Panc1 (cell line): ENCODE measurements around the gene ZNF521. TPM values are rescaled to one million over a fixed set of nuclear protein-coding genes. Genes with fewer than 3 reads are reported as not detected.

Experiments used
- ATAC-seq: fragments of 200-7000 bp; cut with Tn5 transposase; 2 replicates; pipeline ENCODE4 v1.9.1; 2020; ENCODE audit warnings: mild to moderate bottlenecking, moderate library complexity
- BruUV-seq: library from RNA; stranded (reverse); fragments of 400-500 nt; replicated peaks from 2 replicates; lab custom pipeline; 2021; lab: Mats Ljungman, UMichigan
- CTCF ChIA-PET: fragments of 300-600 bp; sonication (Branson Sonifier 250); formaldehyde crosslinking; loops from one replicate; lab custom pipeline; 2022; ENCODE audit warnings: antibody characterized with exemption; lab: Charles Lee
- POLR2A ChIA-PET: fragments of 300-600 bp; sonication (Branson Sonifier 250); formaldehyde crosslinking; loops from one replicate; lab custom pipeline; 2022; ENCODE audit warnings: antibody characterized with exemption; lab: Charles Lee
- DNase-seq: peaks from one replicate; pipeline ENCODE4 v3.0.0-alpha.2; 2010; ENCODE audit warnings: low read depth, low spot score
- H3K27ac ChIP-seq: 2 replicates; pipeline ENCODE4 v1.5.1; 2011; ENCODE audit warnings: mild to moderate bottlenecking, low read length, inconsistent platforms
- H3K27me3 ChIP-seq: fragments of 200-500 bp; sonication (Bioruptor generic); 2 replicates; pipeline ENCODE4 v1.6.0; 2014; ENCODE audit warnings: low read length, inconsistent platforms; ENCODE audit not compliant: control insufficient read depth, insufficient read depth
- H3K36me3 ChIP-seq: fragments of 200-500 bp; sonication (Bioruptor generic); 2 replicates; pipeline ENCODE4 v1.5.1; 2014; ENCODE audit warnings: inconsistent platforms, mild to moderate bottlenecking, low read length, moderate library complexity; ENCODE audit not compliant: control insufficient read depth, insufficient read depth
- H3K4me1 ChIP-seq: 2 replicates; pipeline ENCODE4 v1.5.1; 2011; ENCODE audit warnings: inconsistent platforms, mild to moderate bottlenecking, low read length, moderate library complexity; ENCODE audit not compliant: control insufficient read depth, insufficient read depth
- H3K4me3 ChIP-seq, 2 experiments: 2 replicates each; pipeline ENCODE4 v1.5.1; 2011 to 2012; ENCODE audit warnings: low read depth in 2 of 2, low read length in 2 of 2, mild to moderate bottlenecking in 2 of 2, inconsistent platforms in 1 of 2, moderate library complexity in 1 of 2
- H3K9me3 ChIP-seq: fragments of 200-500 bp; sonication (Bioruptor generic); 2 replicates; pipeline ENCODE4 v1.5.1; 2014; ENCODE audit warnings: low read depth, mild to moderate bottlenecking, inconsistent platforms, low read length, moderate library complexity; ENCODE audit not compliant: control insufficient read depth, insufficient read depth
- CTCF ChIP-seq: fragments of 450-650 bp; IDR thresholded peaks from 2 replicates; pipeline ENCODE4 v1.5.1; 2017; ENCODE audit warnings: mild to moderate bottlenecking
- POLR2AphosphoS5 ChIP-seq: IDR thresholded peaks from 2 replicates; pipeline ENCODE4 v1.6.1; 2012; ENCODE audit warnings: mild to moderate bottlenecking, low read depth, low read length, moderate library complexity
- REST ChIP-seq, 2 experiments: IDR thresholded peaks; 2 replicates each; pipeline ENCODE4 v1.6.1; 2011 to 2012; ENCODE audit warnings: low read depth in 2 of 2, control low read depth in 1 of 2, low read length in 1 of 2, mild to moderate bottlenecking in 1 of 2, moderate library complexity in 1 of 2; ENCODE audit not compliant: insufficient read depth in 1 of 2
- SIN3A ChIP-seq: IDR thresholded peaks from 2 replicates; pipeline ENCODE4 v1.6.1; 2012; ENCODE audit warnings: low read depth, mild to moderate bottlenecking, low read length, moderate library complexity, borderline replicate concordance; ENCODE audit not compliant: insufficient read depth
- TCF7L2 ChIP-seq: IDR thresholded peaks from 2 replicates; pipeline ENCODE4 v1.6.1; 2011; ENCODE audit warnings: mild to moderate bottlenecking, low read depth, low read length, inconsistent platforms
- in situ Hi-C: cut with HindIII; loops from 2 replicates; pipeline ENCODE4 v1.10.0; 2016; ENCODE audit warnings: low sequenced_read_pairs, low pct_unique_long_range_greater_than_20kb
- intact Hi-C: fragments of 100-400 bp; cut with micrococcal nuclease; formaldehyde crosslinking; loops from one replicate; pipeline ENCODE4 v1.10.0; 2022; ENCODE audit not compliant: unreplicated experiment
- total RNA-seq: library from RNA; stranded (reverse); gene quantifications from one replicate; pipeline ENCODE4 v1.2.1, GENCODE V29; 2021; ENCODE audit not compliant: unreplicated experiment

ZNF521 gene
- total RNA-seq, 1 experiment from 2014 or later: 0.15 TPM

- ATAC-seq: no peak
Observed at GRCh38 chr18:25248755-25249154, 103.2 kb downstream of the ZNF521 start.

GRCh38 chr18:25247725-25248124 lies 104.2 kb downstream of the ZNF521 start:
- ChIA-PET CTCF (no interaction called here), POLR2A (no interaction called here)
- intact Hi-C loops: no loop called here
- no peaks in the 10 kb centered on the region for H3K27me3 ChIP-seq
- in situ Hi-C loops: no loop called here
- no peak for TF ChIP-seq TCF7L2
- no peak for TF ChIP-seq REST (IDR thresholded peaks at IDR 0.05; ENCODE audit: insufficient read depth in 1 of 2, low read depth in 2 of 2, low read length in 1 of 2)
- no peak for TF ChIP-seq POLR2AphosphoS5
- no peak for TF ChIP-seq SIN3A
- no peak for TF ChIP-seq CTCF
- no peaks in the 10 kb centered on the region for H3K4me1 ChIP-seq
- DNase-seq (no peak), ATAC-seq (no peak)
- H3K27ac ChIP-seq: no peak overlapping the region
- no peaks in the 10 kb centered on the region for H3K36me3 ChIP-seq
- H3K9me3 ChIP-seq: no peaks in the 10 kb centered on the region
- H3K4me3 ChIP-seq: no peak overlapping the region
- no TSS peak for BruUV-seq

More at GRCh38 chr18:25248755-25249154, 103.2 kb downstream of the ZNF521 start:
- Histone ChIP-seq H3K27me3 (no peaks in the 10 kb centered on the region), H3K36me3 (no peaks in the 10 kb centered on the region), H3K9me3 (no peaks in the 10 kb centered on the region), H3K27ac (no peak overlapping the region), H3K4me1 (no peaks in the 10 kb centered on the region), H3K4me3 (no peak overlapping the region)
- TF ChIP-seq CTCF: no peak
- no peak for TF ChIP-seq TCF7L2
- no peak for TF ChIP-seq POLR2AphosphoS5
- TF ChIP-seq REST (IDR thresholded peaks at IDR 0.05; ENCODE audit: insufficient read depth in 1 of 2, low read depth in 2 of 2, low read length in 1 of 2): no peak
- TF ChIP-seq SIN3A: no peak
- ChIA-PET CTCF (no interaction called here), POLR2A (no interaction called here)
- intact Hi-C loops: no loop called here
- no peak for DNase-seq
- BruUV-seq: no TSS peak
- in situ Hi-C loops: no loop called here
